GM12891 (cell line): ENCODE results near the gene CCDC85A.

ENCODE experiments used
- PAX5 ChIP-seq: IDR thresholded peaks from 2 replicates; pipeline ENCODE4 v1.6.1; 2011; ENCODE audit warnings: low read length, moderate library complexity, mild to moderate bottlenecking; ENCODE audit not compliant: insufficient read depth, severe bottlenecking
- POLR2A ChIP-seq: IDR thresholded peaks from 2 replicates; pipeline ENCODE4 v1.6.1; 2011; ENCODE audit warnings: low read depth, low read length, control low read depth
- POLR2AphosphoS5 ChIP-seq: IDR thresholded peaks from 2 replicates; pipeline ENCODE4 v1.6.1; 2011; ENCODE audit warnings: low read depth, low read length, control low read depth
- TAF1 ChIP-seq: IDR thresholded peaks from 2 replicates; pipeline ENCODE4 v1.6.1; 2011; ENCODE audit warnings: low read depth, low read length, control low read depth

DNA sequence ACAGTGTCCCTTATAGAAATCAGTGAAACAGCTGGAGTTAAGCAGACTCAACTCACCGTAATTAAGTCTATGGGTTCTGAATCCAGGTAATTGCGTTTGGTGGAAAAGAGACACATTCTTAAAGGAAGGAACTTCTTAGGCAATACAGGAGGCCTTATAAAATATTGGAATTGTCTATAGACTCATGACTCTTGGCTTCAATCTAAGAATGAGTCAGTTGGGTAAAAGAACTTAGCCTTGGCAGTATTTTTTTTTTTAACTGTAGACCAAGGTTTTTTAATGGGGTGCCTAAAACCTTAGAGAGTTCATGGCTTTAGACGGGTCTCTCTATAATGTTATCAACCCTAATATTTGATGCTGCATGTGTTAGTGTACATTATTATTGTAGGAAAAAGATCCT is 47.6 kb downstream of the CCDC85A start:
- TF ChIP-seq POLR2AphosphoS5 = no peak
- no peak for TF ChIP-seq POLR2A
- TF ChIP-seq PAX5 = no peak
- no peak for TF ChIP-seq TAF1
